GM19467 (cell line): Measurements from ENCODE around the gene MEF2A.

Experiments used
- ATAC-seq: cut with Tn5 transposase; IDR thresholded peaks from one replicate; pipeline ENCODE4 v1.9.1; 2021; ENCODE audit warnings: mild to moderate bottlenecking, moderate library complexity; ENCODE audit not compliant: unreplicated experiment

The MEF2A gene

DNA sequence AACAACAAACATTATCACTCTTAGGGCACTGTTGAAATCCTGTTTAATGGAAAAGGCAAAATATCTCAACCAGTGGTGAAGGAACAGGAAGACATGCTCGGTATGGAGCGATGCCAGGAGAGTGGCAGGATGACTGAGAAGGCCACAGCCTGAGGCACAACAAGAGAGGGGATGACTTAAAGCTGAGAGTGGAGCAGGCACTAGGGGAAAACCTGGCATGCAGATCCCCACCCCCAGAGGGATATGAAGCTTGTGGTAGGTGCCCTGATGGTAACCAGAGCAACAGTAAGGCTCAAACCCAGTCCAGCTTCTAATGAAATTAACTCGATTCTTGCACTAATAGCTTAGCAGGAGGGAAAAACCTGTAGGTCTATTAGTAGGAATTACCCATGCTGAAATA is 127.0 kb downstream of the MEF2A start:
- no peak for ATAC-seq

DNA sequence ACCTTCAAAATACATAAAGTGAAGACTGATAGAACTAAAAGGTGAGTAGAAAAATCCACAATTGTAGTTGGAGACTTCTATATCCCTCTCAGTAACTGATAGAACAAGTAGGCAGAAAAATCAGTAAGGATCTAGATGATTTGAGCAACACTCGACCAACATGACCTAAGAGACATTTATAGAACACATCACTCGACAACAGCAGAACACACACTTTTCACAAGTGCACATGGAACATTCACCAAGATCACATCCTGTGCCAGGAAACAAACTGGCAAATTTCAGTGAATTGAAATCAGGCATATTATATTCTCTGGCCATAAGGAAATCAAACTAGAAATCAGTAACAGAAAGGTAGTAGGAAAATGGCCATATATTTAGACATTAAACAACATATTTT is 130.3 kb downstream of the MEF2A start:
- ATAC-seq = no peak

DNA sequence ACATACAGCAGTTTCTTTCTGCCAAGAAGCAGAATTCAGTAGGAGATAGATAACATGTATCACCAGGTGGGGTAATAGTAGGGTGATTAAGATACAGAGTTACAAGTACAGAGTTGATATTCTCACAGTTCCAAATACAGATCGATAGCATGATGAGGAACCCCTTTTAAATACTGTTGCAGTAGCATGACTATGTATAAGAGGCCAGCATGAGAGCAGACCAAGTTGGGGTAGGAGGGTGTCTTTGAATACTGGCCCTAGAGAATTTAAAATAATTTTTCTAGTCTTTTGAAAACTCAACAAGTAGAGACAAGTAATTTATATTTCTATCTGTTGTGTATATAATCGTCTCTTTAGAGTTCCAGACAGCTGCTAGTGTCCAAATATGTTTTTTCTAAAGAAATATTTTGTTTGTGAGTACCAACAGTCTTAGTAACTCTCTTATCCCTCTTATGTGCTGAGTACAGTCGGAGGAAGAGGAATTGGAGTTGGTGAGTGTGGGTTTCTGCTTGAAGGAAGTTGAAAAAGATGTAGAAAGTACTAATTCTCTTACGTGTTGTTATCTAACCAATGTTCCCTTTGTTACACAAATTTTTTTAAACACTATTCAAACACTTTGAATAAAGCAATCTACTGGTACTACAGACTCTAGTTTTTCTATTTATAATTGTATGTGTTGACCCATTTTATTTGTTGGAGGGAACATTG is 137.3 kb downstream of the MEF2A start:
- no peak for ATAC-seq

GRCh38 chr15:99703603-99704443 is 138.0 kb downstream of the MEF2A start:
- ATAC-seq = peak; percentile 17

DNA sequence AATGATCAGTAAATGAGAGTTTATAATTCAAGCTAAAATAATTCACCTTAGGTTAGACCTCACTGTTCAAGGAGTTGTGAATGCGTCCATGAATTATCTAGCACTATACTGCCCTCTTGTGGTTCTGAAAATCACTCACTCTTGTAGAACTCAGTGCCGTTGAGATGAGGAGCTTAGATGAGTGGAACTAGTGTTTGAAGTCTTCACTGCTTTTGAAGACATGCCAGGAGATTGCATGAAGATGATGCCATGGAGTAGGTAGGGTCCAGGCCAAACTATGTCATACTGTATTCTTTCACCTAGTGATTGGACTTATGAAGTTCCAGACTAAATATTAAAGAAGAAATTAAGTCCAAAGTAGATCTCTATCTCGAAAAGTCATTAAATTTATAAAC is 138.7 kb downstream of the MEF2A start:
- ATAC-seq = peak; percentile 48

- no peak for ATAC-seq
These were observed 140.9 kb downstream of the MEF2A start for GRCh38 chr15:99706557-99707303.

- no peak for ATAC-seq
These were observed 141.9 kb downstream of the MEF2A start for GRCh38 chr15:99707473-99708270.

DNA sequence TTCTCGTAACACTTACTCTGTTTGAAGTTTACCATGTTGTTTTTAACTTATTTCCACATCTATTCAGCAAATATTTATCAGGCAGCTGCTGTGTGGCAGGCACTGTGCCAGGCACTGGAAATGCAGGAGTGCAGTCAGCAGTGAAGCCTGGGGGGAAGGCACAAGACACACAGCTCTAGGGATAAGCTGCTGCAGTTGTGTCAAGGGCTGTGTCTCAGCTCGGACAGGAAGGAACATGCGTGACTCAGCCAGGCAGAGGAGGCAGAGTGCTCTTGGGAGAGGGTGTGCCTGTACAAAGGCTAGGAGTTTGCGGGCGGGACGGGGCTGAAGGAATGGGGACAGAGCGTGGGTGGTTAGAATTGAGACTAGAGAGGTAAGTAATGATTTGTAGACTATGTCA is 142.8 kb downstream of the MEF2A start:
- ATAC-seq = no peak

DNA sequence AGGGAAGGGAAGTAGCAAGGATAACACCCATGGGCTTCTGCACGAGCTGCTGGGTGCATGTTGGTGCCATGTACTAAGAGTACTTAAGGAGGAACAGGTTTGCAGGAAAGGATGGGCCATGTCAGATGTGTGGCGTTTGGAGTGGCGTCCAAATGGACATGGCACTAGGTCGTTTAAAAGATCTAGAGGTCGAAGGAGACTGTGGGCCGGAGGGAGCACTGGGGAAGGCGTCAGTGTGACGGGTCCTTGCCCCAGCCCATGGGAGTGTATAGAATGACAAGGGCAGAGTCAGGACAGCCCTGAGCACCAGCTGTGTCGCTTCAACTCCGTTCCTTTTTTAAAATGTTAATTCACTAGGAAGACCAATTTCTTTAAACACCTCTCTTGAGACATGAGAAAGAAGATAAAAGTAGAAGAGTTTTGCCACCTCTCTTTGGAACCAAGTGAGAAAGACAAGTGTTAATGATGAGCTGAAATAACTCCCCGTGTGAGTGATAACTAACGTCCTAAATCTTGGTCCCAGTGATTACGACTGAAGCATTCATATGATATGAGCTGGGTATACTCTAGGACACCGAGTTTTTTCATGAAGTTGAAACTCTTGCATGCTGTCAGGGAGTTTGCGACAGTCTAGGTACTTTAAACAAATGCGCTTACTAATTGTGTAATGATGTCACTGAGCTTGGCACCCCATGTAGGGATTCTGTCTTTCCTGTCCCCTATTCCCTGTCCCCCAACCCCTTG is 143.6 kb downstream of the MEF2A start:
- no peak for ATAC-seq

DNA sequence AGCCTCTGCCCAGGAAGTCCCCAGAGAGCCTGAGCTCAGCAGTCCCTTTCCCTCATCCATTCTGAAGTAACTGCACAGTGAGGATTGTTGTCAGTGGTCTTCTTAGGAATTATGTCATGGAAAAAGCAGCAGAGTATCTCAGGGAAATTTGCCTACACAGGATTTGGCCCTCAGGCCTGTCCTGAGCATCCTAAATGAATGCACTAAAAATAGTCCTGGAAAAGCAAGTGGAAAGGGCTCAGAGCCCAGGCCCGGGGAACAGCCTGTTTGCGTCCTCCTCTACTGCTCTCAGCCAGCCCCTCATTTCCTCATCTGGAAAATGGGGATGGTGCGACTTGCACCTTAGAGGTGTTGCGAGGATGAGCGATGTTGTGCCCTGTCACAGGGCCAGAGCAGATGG is 145.8 kb downstream of the MEF2A start:
- no peak for ATAC-seq

GRCh38 chr15:99712415-99712814 is 146.6 kb downstream of the MEF2A start:
- ATAC-seq = no peak

- ATAC-seq = no peak
These were observed 150.8 kb downstream of the MEF2A start for GRCh38 chr15:99716540-99717095.

DNA sequence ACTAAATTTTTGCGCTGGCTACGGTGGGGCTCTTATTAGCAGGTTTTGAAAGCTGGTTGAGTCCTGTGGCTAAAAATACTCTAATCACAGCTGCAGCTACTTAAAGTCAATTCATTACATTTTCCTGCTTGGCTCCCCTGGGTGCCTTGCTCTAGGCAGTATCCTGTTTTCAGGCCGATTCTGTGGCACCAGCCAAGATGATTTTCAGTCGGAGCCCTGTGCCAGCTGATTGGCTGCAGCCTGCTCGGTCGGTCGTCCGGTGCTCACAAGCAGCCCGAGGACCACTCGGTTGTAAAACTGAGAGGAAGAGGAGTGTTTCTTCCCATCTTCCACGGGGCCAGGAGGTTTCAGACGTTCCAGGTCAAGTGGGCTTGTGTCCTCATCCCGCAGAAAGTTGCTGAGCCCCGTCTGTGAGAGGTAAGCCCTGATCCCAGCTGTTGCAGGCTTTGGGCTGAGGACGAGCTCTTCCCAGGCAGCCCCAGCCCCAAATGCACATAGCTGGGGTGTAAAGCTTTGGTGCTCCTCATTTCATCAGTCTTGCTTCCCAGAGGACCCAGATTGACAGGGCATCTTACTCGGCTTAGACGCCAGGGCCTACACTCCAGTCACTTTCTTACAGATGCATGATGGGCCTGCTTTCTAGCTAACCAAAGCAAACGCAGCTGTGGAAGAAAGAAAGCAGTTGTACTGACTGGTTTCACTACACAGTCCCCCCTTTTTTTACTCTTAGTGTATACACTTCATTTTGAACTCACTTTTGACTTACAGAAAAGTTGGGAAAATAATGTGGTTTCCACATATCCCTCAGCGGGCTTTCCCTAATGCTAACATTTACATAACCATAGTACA is 151.6 kb downstream of the MEF2A start:
- no peak for ATAC-seq

GRCh38 chr15:99718421-99718820 is 152.6 kb downstream of the MEF2A start:
- ATAC-seq = no peak

DNA sequence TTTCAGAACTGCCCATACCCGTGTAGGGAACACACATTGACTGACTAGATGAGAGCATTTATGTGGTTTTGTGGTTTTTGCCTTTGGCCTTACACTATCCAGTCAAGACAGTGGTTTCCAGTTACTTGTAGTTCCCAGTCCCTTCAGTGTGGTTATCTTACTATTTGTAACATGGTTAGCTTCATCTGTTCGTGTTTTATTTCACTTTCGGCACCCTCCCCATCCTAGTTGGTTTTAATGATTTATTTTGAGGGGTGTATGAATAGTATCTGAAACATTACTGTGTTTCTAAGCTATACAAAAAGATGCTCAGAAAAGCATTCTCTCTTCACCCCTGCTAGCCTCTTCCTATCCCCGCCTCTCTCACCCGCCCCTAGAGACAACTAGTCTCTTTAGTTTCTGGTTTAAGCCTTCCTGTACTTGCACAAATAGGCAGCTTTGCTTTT is 153.3 kb downstream of the MEF2A start:
- peak; percentile 79 for ATAC-seq

- ATAC-seq = no peak
These were observed 154.7 kb downstream of the MEF2A start for GRCh38 chr15:99720533-99720932.

- ATAC-seq = no peak
These were observed 155.5 kb downstream of the MEF2A start for GRCh38 chr15:99721104-99721778.

DNA sequence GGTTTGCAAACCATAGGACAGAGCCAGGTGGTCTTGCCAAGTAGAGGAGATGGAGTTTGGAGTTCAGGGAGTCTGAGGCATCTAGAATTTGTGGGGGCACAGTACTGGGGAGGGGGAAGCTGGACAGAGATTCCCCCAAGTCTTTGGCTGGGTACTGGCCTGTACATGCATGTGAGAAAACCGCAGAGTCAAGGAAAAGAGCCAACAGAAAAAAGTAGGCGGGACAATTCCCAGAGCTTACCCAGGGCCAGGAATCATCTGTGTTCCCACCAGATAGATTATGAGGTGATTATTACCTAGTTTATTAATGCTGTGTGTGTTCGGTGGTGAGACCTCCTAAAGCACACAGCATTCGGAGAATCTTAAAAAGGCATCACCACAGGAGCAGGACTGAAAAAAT is 156.1 kb downstream of the MEF2A start:
- ATAC-seq = no peak
